ENCODE data around the gene CARD19.

DNA sequence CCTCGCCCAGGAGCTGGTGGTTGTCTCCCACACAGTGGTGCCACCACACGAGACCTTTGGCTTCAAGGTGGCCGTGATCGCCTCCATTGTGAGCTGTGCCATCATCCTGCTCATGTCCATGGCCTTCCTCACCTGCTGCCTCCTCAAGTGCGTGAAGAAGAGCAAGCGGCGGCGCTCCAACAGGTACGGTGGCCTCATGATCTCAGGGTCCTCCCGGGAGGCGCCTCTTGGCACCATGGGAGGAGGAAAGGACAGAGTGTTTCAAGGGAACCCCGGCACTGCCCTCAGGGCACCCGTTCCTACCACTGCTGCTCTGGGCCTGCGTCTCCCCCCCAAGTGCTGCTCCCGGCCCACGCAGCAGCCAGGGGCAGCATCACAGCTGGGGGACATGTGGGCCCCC lies 18.2 kb upstream of the CARD19 start:
- TF ChIP-seq, protein P1, sequence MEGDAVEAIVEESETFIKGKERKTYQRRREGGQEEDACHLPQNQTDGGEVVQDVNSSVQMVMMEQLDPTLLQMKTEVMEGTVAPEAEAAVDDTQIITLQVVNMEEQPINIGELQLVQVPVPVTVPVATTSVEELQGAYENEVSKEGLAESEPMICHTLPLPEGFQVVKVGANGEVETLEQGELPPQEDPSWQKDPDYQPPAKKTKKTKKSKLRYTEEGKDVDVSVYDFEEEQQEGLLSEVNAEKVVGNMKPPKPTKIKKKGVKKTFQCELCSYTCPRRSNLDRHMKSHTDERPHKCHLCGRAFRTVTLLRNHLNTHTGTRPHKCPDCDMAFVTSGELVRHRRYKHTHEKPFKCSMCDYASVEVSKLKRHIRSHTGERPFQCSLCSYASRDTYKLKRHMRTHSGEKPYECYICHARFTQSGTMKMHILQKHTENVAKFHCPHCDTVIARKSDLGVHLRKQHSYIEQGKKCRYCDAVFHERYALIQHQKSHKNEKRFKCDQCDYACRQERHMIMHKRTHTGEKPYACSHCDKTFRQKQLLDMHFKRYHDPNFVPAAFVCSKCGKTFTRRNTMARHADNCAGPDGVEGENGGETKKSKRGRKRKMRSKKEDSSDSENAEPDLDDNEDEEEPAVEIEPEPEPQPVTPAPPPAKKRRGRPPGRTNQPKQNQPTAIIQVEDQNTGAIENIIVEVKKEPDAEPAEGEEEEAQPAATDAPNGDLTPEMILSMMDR (IDR thresholded peaks at IDR 0.05; ENCODE audit: low read length): no peak
- no peak for TF ChIP-seq EZH2 (optimal IDR thresholded peaks at IDR 0.05; ENCODE audit: low read depth, low read length)

Measured in MM.1S (cell line).